Measurements from ENCODE around the gene OR6B1. TPM values are rescaled to one million over a fixed set of nuclear protein-coding genes. Genes with fewer than 3 reads are reported as not detected.

OR6B1 gene
- total RNA-seq, 1 donor from 2014 or later, result not detected

DNA sequence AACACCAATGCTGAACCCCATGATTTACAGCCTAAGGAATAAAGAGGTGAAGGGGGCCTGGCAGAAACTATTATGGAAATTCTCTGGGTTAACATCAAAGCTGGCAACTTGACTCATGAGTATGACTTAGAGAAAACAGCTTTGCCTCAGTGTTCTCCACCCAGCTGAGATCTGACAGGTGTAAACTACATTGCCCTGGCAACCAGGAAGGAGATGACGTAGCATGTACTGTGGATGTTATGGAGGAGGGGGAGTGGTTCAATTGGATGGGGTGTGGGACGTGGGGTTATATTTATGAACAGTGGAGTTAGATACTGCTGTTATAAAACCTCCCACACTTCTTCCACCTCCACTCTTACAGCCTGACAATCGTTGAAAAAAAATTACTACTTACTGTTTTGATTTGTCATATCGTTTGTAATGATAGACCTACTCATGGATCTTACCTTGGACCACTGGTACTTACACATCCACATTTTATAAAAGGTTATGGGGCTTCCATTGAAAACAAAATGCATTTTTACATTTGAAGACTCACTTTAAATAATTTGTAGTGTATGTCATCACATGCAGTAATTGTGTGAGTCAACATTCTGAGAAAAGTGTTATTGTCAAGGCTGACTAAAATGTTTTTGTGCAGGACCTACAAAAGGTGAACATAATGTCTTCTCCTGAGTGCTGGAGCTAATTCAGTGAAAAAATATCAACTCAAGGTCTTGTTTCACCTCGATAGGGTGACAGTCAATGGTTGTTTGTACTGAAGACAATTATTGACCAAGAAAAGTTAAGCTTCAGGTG is 39.1 kb upstream of the OR6B1 start:
- no peaks in the 10 kb centered on the region for H3K9me3 Mint-ChIP-seq (ENCODE audit: unreplicated experiment)
- no peaks in the 10 kb centered on the region for H3K4me1 Mint-ChIP-seq (ENCODE audit: low read depth, unreplicated experiment)
- no peak for DNase-seq
- no peak overlapping the region for H3K4me3 Mint-ChIP-seq (ENCODE audit: unreplicated experiment)
- no peaks in the 10 kb centered on the region for H3K27me3 Mint-ChIP-seq (ENCODE audit: unreplicated experiment)
- H3K27ac Mint-ChIP-seq (ENCODE audit: unreplicated experiment), result no peak overlapping the region
- no peaks in the 10 kb centered on the region for H3K36me3 Mint-ChIP-seq (ENCODE audit: unreplicated experiment)
- no peak for TF ChIP-seq CTCF (IDR thresholded peaks at IDR 0.05; ENCODE audit: partially characterized antibody, unreplicated experiment)

- no peak for TF ChIP-seq CTCF (IDR thresholded peaks at IDR 0.05; ENCODE audit: partially characterized antibody, unreplicated experiment)
- Mint-ChIP-seq H3K27ac (ENCODE audit: unreplicated experiment) (no peak overlapping the region), H3K27me3 (ENCODE audit: unreplicated experiment) (no peaks in the 10 kb centered on the region), H3K4me1 (ENCODE audit: low read depth, unreplicated experiment) (no peaks in the 10 kb centered on the region), H3K36me3 (ENCODE audit: unreplicated experiment) (no peaks in the 10 kb centered on the region), H3K9me3 (ENCODE audit: unreplicated experiment) (no peaks in the 10 kb centered on the region), H3K4me3 (ENCODE audit: unreplicated experiment) (no peak overlapping the region)
- DNase-seq, result no peak
Measured at GRCh38 chr7:143965280-143965679, 34.8 kb upstream of the OR6B1 start.

DNA sequence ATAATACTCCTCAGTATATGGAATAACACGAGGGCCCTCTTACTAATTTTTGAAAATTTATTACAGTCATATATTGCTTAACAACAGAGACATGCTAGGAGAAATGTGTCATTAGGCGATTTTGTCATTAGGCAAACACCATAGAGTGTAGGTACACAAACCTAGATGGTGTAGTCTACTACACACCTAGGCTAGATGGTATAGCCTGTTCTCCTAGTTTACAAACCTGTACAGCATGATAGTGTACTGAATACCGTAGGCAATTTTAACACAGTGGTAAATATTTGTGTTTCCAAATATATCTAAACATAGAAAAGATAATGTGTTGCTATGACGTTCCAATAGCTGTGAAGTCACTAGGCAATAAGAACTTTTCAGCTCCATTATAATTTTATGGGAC is 32.7 kb upstream of the OR6B1 start:
- H3K4me3 Mint-ChIP-seq (ENCODE audit: unreplicated experiment), result no peak overlapping the region
- no peak overlapping the region for H3K27ac Mint-ChIP-seq (ENCODE audit: unreplicated experiment)
- TF ChIP-seq CTCF (IDR thresholded peaks at IDR 0.05; ENCODE audit: partially characterized antibody, unreplicated experiment), result no peak
- no peaks in the 10 kb centered on the region for H3K36me3 Mint-ChIP-seq (ENCODE audit: unreplicated experiment)
- H3K27me3 Mint-ChIP-seq (ENCODE audit: unreplicated experiment), result no peaks in the 10 kb centered on the region
- H3K9me3 Mint-ChIP-seq (ENCODE audit: unreplicated experiment), result no peaks in the 10 kb centered on the region
- no peak for DNase-seq
- no peaks in the 10 kb centered on the region for H3K4me1 Mint-ChIP-seq (ENCODE audit: low read depth, unreplicated experiment)

GRCh38 chr7:143973870-143974416 is 26.2 kb upstream of the OR6B1 start:
- no peaks in the 10 kb centered on the region for H3K4me1 Mint-ChIP-seq (ENCODE audit: low read depth, unreplicated experiment)
- no peaks in the 10 kb centered on the region for H3K36me3 Mint-ChIP-seq (ENCODE audit: unreplicated experiment)
- no peaks in the 10 kb centered on the region for H3K9me3 Mint-ChIP-seq (ENCODE audit: unreplicated experiment)
- H3K27me3 Mint-ChIP-seq (ENCODE audit: unreplicated experiment), result no peaks in the 10 kb centered on the region
- no peak for TF ChIP-seq CTCF (IDR thresholded peaks at IDR 0.05; ENCODE audit: partially characterized antibody, unreplicated experiment)
- H3K27ac Mint-ChIP-seq (ENCODE audit: unreplicated experiment), result no peak overlapping the region
- no peak for DNase-seq
- no peak overlapping the region for H3K4me3 Mint-ChIP-seq (ENCODE audit: unreplicated experiment)

DNA sequence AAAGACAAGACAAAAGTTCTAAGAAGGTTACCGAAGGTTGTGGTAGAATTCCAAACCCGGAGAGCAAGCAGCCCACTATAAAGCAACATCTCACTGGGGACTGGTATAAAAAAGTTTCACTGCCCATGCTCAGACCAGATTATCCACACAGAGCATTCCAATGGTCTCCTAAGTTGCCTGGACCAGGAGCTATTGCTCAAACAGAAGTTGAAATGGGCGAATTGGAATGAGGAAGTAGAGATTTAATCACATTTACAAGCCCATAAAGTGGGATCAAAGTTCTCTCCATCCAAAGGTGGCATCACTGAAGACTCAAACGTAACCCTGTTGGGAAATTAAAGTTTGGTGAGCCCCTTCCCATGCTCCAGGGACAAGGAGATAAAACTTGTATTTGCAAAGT is 25.7 kb upstream of the OR6B1 start:
- Mint-ChIP-seq H3K4me3 (ENCODE audit: unreplicated experiment) (no peak overlapping the region), H3K4me1 (ENCODE audit: low read depth, unreplicated experiment) (no peaks in the 10 kb centered on the region), H3K36me3 (ENCODE audit: unreplicated experiment) (no peaks in the 10 kb centered on the region), H3K9me3 (ENCODE audit: unreplicated experiment) (no peaks in the 10 kb centered on the region), H3K27ac (ENCODE audit: unreplicated experiment) (no peak overlapping the region), H3K27me3 (ENCODE audit: unreplicated experiment) (no peaks in the 10 kb centered on the region)
- TF ChIP-seq CTCF (IDR thresholded peaks at IDR 0.05; ENCODE audit: partially characterized antibody, unreplicated experiment), result no peak
- no peak for DNase-seq

All from glutamatergic neuron (in vitro differentiated cells).